ES-I3 (cell line): ENCODE results near the gene NAT8.
"Not testable (repeated sequence)": the region's sequence is repeated elsewhere in the genome, so short reads cannot be mapped to it uniquely, and the experiment has no call there.

ENCODE experiments used
- H3K36me3 ChIP-seq: 2 replicates; pipeline ENCODE4 v1.6.1; 2013; ENCODE audit warnings: mild to moderate bottlenecking, low read length, control low read depth, moderate library complexity; ENCODE audit not compliant: insufficient read depth
- H3K4me1 ChIP-seq: 2 replicates; pipeline ENCODE4 v1.6.1; 2013; ENCODE audit warnings: mild to moderate bottlenecking, control low read depth, low read length; ENCODE audit not compliant: insufficient read depth
- H3K9ac ChIP-seq: 2 replicates; pipeline ENCODE4 v1.6.1; 2013; ENCODE audit warnings: low read depth, mild to moderate bottlenecking, low read length, moderate library complexity
- H3K9me3 ChIP-seq: 2 replicates; pipeline ENCODE4 v1.6.1; 2013; ENCODE audit warnings: mild to moderate bottlenecking, low read length, moderate library complexity; ENCODE audit not compliant: control insufficient read depth, insufficient read depth

The NAT8 gene

GRCh38 chr2:73642338-73643018 is at the start of gene NAT8:
Gene NAT8, minus strand, starts transcription at chr2:73642422. Its CDS starts 794 bp downstream, at chr2:73641628.
- Histone ChIP-seq H3K36me3 (no peaks in the 10 kb centered on the region), H3K4me1 (no peaks in the 10 kb centered on the region), H3K9me3 (no peaks in the 10 kb centered on the region; the same call in none of the 2 replicates), H3K9ac (no peak within 1 kb of the TSS)

- H3K36me3 ChIP-seq, H3K4me1 ChIP-seq, H3K9ac ChIP-seq, H3K9me3 ChIP-seq: not testable (repeated sequence)
Observed at GRCh38 chr2:73690372-73691088, 48.3 kb upstream of the NAT8 start.

- not testable (repeated sequence) for H3K9me3 ChIP-seq, H3K4me1 ChIP-seq, H3K9ac ChIP-seq, H3K36me3 ChIP-seq
Observed at GRCh38 chr2:73688494-73688893, 46.3 kb upstream of the NAT8 start.

- no peak overlapping the region for H3K9ac ChIP-seq
- no peaks in the 10 kb centered on the region for H3K36me3 ChIP-seq
- H3K9me3 ChIP-seq: no peaks in the 10 kb centered on the region
- H3K4me1 ChIP-seq: no peaks in the 10 kb centered on the region
Observed at GRCh38 chr2:73685764-73686438, 43.7 kb upstream of the NAT8 start.

GRCh38 chr2:73684905-73685304 is 42.7 kb upstream of the NAT8 start:
- H3K36me3 ChIP-seq, H3K9me3 ChIP-seq, H3K4me1 ChIP-seq, H3K9ac ChIP-seq: not testable (repeated sequence)

GRCh38 chr2:73684325-73684724 is 42.1 kb upstream of the NAT8 start:
- not testable (repeated sequence) for H3K9ac ChIP-seq, H3K36me3 ChIP-seq, H3K4me1 ChIP-seq, H3K9me3 ChIP-seq

GRCh38 chr2:73679951-73680571 is 37.8 kb upstream of the NAT8 start:
- not testable (repeated sequence) for H3K36me3 ChIP-seq, H3K9ac ChIP-seq, H3K4me1 ChIP-seq, H3K9me3 ChIP-seq

- not testable (repeated sequence) for H3K4me1 ChIP-seq, H3K9me3 ChIP-seq, H3K9ac ChIP-seq, H3K36me3 ChIP-seq
Observed at GRCh38 chr2:73679237-73679636, 37.0 kb upstream of the NAT8 start.

- H3K4me1 ChIP-seq, H3K9me3 ChIP-seq, H3K36me3 ChIP-seq, H3K9ac ChIP-seq: not testable (repeated sequence)
Observed at GRCh38 chr2:73678008-73678407, 35.8 kb upstream of the NAT8 start.

- H3K9me3 ChIP-seq, H3K4me1 ChIP-seq, H3K9ac ChIP-seq: not testable (repeated sequence)
Observed at GRCh38 chr2:73676211-73676610, 34.0 kb upstream of the NAT8 start.

GRCh38 chr2:73674696-73675157 is 32.5 kb upstream of the NAT8 start:
- not testable (repeated sequence) for H3K9ac ChIP-seq, H3K36me3 ChIP-seq, H3K9me3 ChIP-seq, H3K4me1 ChIP-seq

More at GRCh38 chr2:73676211-73676610, 34.0 kb upstream of the NAT8 start:
- H3K36me3 ChIP-seq: not testable (repeated sequence)

GRCh38 chr2:73669976-73670375 is 27.8 kb upstream of the NAT8 start:
- H3K9ac ChIP-seq, H3K9me3 ChIP-seq, H3K36me3 ChIP-seq, H3K4me1 ChIP-seq: not testable (repeated sequence)

GRCh38 chr2:73667239-73667638 is 25.0 kb upstream of the NAT8 start:
- not testable (repeated sequence) for H3K9me3 ChIP-seq, H3K36me3 ChIP-seq, H3K9ac ChIP-seq, H3K4me1 ChIP-seq

- no peaks in the 10 kb centered on the region for H3K4me1 ChIP-seq
- H3K9me3 ChIP-seq: no peaks in the 10 kb centered on the region
- no peak overlapping the region for H3K9ac ChIP-seq
- H3K36me3 ChIP-seq: no peaks in the 10 kb centered on the region
Observed at GRCh38 chr2:73654175-73654574, 12.0 kb upstream of the NAT8 start.
